IgD-negative memory B cell (primary cell): ENCODE measurements around the gene ACTN4. TPM values are rescaled to one million over a fixed set of nuclear protein-coding genes. Genes with fewer than 3 reads are reported as not detected.
A peak's percentile ranks its signal among the peaks of the same experiment; 100 is the strongest.

ENCODE experiments used
- H3K27ac Mint-ChIP-seq, 3 donors: one replicate each; pipeline ENCODE4 v1.8.0; 2020 to 2022; ENCODE audit warnings: mild to moderate bottlenecking in 3 of 3, mixed read lengths in 3 of 3, moderate library complexity in 1 of 3
- H3K27me3 Mint-ChIP-seq: one replicate; pipeline ENCODE4 v1.8.0; 2021; ENCODE audit warnings: mixed read lengths
- H3K36me3 Mint-ChIP-seq: one replicate; pipeline ENCODE4 v1.8.0; 2020; ENCODE audit warnings: mild to moderate bottlenecking, mixed read lengths
- H3K4me1 Mint-ChIP-seq, 3 donors: one replicate each; pipeline ENCODE4 v1.8.0; 2020 to 2022; ENCODE audit warnings: mixed read lengths in 3 of 3, mild to moderate bottlenecking in 1 of 3
- H3K4me3 Mint-ChIP-seq, 4 donors: one replicate each; pipeline ENCODE4 v1.8.0; 2020 to 2022; ENCODE audit warnings: mild to moderate bottlenecking in 4 of 4, mixed read lengths in 4 of 4, moderate library complexity in 3 of 4
- H3K9me3 Mint-ChIP-seq, 3 donors: one replicate each; pipeline ENCODE4 v1.8.0; 2020 to 2021; ENCODE audit warnings: mixed read lengths in 3 of 3, mild to moderate bottlenecking in 1 of 3
- polyA plus RNA-seq: library from polyadenylated mRNA; unstranded; fragments of 300-500 nt; fragmentation: Illumina TruSeq; gene quantifications from one replicate; pipeline ENCODE4 v1.2.3, GENCODE V29; 2021

The ACTN4 gene
- polyA plus RNA-seq, 1 donor from 2014 or later = 21.8 TPM

- H3K4me1 Mint-ChIP-seq = peaks cover 27 to 39% (median 29%) of the 10 kb centered on the region in 3 donors
- no peaks in the 10 kb centered on the region for H3K9me3 Mint-ChIP-seq
- H3K4me3 Mint-ChIP-seq = no peak overlapping the region
Observed at GRCh38 chr19:38697197-38697596, 49.7 kb downstream of the ACTN4 start.

GRCh38 chr19:38697641-38698071 is 50.2 kb downstream of the ACTN4 start:
- no peak overlapping the region for H3K27ac Mint-ChIP-seq
- peaks cover 23 to 35% (median 25%) of the 10 kb centered on the region in 3 donors for H3K4me1 Mint-ChIP-seq

More at GRCh38 chr19:38697197-38697596, 49.7 kb downstream of the ACTN4 start:
- Mint-ChIP-seq H3K27me3 (no peaks in the 10 kb centered on the region), H3K27ac (no peak overlapping the region), H3K36me3 (no peaks in the 10 kb centered on the region)

GRCh38 chr19:38698225-38699026 is 51.0 kb downstream of the ACTN4 start:
- no peaks in the 10 kb centered on the region for H3K9me3 Mint-ChIP-seq
- peak overlapping the region in 1 of 4 donors; percentile 41 for H3K4me3 Mint-ChIP-seq
- no peaks in the 10 kb centered on the region for H3K27me3 Mint-ChIP-seq
- H3K36me3 Mint-ChIP-seq = no peaks in the 10 kb centered on the region
- peak overlapping the region in 1 of 3 donors; percentile 42 for H3K27ac Mint-ChIP-seq
- peaks cover 19 to 27% (median 20%) of the 10 kb centered on the region in 3 donors for H3K4me1 Mint-ChIP-seq

More at GRCh38 chr19:38697641-38698071, 50.2 kb downstream of the ACTN4 start:
- no peaks in the 10 kb centered on the region for H3K9me3 Mint-ChIP-seq
- H3K36me3 Mint-ChIP-seq = no peaks in the 10 kb centered on the region
- no peak overlapping the region for H3K4me3 Mint-ChIP-seq
- H3K27me3 Mint-ChIP-seq = no peaks in the 10 kb centered on the region

- Mint-ChIP-seq H3K4me1 (peaks cover 14 to 22% (median 14%) of the 10 kb centered on the region in 3 donors), H3K9me3 (no peaks in the 10 kb centered on the region), H3K27me3 (no peaks in the 10 kb centered on the region), H3K36me3 (no peaks in the 10 kb centered on the region), H3K4me3 (no peak overlapping the region), H3K27ac (peak overlapping the region in 1 of 3 donors; percentile 32)
Observed at GRCh38 chr19:38699027-38699346, 51.5 kb downstream of the ACTN4 start.

GRCh38 chr19:38699647-38700349 is 52.3 kb downstream of the ACTN4 start:
- Mint-ChIP-seq H3K36me3 (no peaks in the 10 kb centered on the region), H3K4me1 (peaks cover 7 to 16% (median 7%) of the 10 kb centered on the region in 3 donors), H3K27me3 (no peaks in the 10 kb centered on the region), H3K27ac (peak overlapping the region in 1 of 3 donors; percentile 32), H3K9me3 (no peaks in the 10 kb centered on the region), H3K4me3 (peak overlapping the region in 2 of 4 donors; percentile 33 to 54)

GRCh38 chr19:38700350-38700901 is 53.0 kb downstream of the ACTN4 start:
- Mint-ChIP-seq H3K9me3 (no peaks in the 10 kb centered on the region), H3K4me1 (peaks cover 1 to 10% (median 1%) of the 10 kb centered on the region in 3 donors), H3K27me3 (no peaks in the 10 kb centered on the region), H3K27ac (no peak overlapping the region), H3K36me3 (no peaks in the 10 kb centered on the region), H3K4me3 (peak overlapping the region in 1 of 4 donors; percentile 33)

- no peaks in the 10 kb centered on the region for H3K36me3 Mint-ChIP-seq
- H3K27ac Mint-ChIP-seq = no peak overlapping the region
- no peaks in the 10 kb centered on the region for H3K27me3 Mint-ChIP-seq
- peak overlapping the region in 1 of 4 donors; percentile 75 for H3K4me3 Mint-ChIP-seq
- H3K9me3 Mint-ChIP-seq = no peaks in the 10 kb centered on the region
- peaks cover 0 to 5% (median 0%) of the 10 kb centered on the region in 3 donors for H3K4me1 Mint-ChIP-seq
Observed at GRCh38 chr19:38700902-38701454, 53.5 kb downstream of the ACTN4 start.

- H3K9me3 Mint-ChIP-seq = no peaks in the 10 kb centered on the region
- H3K27ac Mint-ChIP-seq = no peak overlapping the region
- H3K4me3 Mint-ChIP-seq = no peak overlapping the region
- peaks cover 0 to 2% (median 0%) of the 10 kb centered on the region in 3 donors for H3K4me1 Mint-ChIP-seq
- no peaks in the 10 kb centered on the region for H3K36me3 Mint-ChIP-seq
- no peaks in the 10 kb centered on the region for H3K27me3 Mint-ChIP-seq
Observed at GRCh38 chr19:38701455-38702063, 54.1 kb downstream of the ACTN4 start.

- Mint-ChIP-seq H3K27me3 (no peaks in the 10 kb centered on the region), H3K27ac (no peak overlapping the region), H3K4me1 (peaks cover 0 to 2% (median 0%) of the 10 kb centered on the region in 3 donors), H3K4me3 (no peak overlapping the region), H3K36me3 (no peaks in the 10 kb centered on the region), H3K9me3 (no peaks in the 10 kb centered on the region)
Observed at GRCh38 chr19:38702278-38702677, 54.8 kb downstream of the ACTN4 start.

GRCh38 chr19:38703509-38703908 is 56.1 kb downstream of the ACTN4 start:
- H3K9me3 Mint-ChIP-seq = no peaks in the 10 kb centered on the region
- H3K27ac Mint-ChIP-seq = peak overlapping the region in 1 of 3 donors; percentile 93
- H3K27me3 Mint-ChIP-seq = no peaks in the 10 kb centered on the region
- no peak overlapping the region for H3K4me3 Mint-ChIP-seq
- H3K36me3 Mint-ChIP-seq = no peaks in the 10 kb centered on the region
- no peaks in the 10 kb centered on the region for H3K4me1 Mint-ChIP-seq

GRCh38 chr19:38704488-38705026 is 57.1 kb downstream of the ACTN4 start:
- Mint-ChIP-seq H3K4me3 (no peak overlapping the region), H3K4me1 (no peaks in the 10 kb centered on the region), H3K9me3 (no peaks in the 10 kb centered on the region), H3K36me3 (no peaks in the 10 kb centered on the region), H3K27ac (no peak overlapping the region), H3K27me3 (no peaks in the 10 kb centered on the region)

GRCh38 chr19:38705197-38706019 is 58.0 kb downstream of the ACTN4 start:
- peak overlapping the region in 1 of 3 donors; percentile 50 for H3K27ac Mint-ChIP-seq
- H3K4me1 Mint-ChIP-seq = no peaks in the 10 kb centered on the region
- no peaks in the 10 kb centered on the region for H3K27me3 Mint-ChIP-seq
- no peaks in the 10 kb centered on the region for H3K9me3 Mint-ChIP-seq
- no peak overlapping the region for H3K4me3 Mint-ChIP-seq
- no peaks in the 10 kb centered on the region for H3K36me3 Mint-ChIP-seq

- Mint-ChIP-seq H3K27ac (no peak overlapping the region), H3K36me3 (no peaks in the 10 kb centered on the region), H3K27me3 (no peaks in the 10 kb centered on the region), H3K4me3 (peak overlapping the region in 1 of 4 donors; percentile 32), H3K9me3 (no peaks in the 10 kb centered on the region), H3K4me1 (no peaks in the 10 kb centered on the region)
Observed at GRCh38 chr19:38706792-38707511, 59.5 kb downstream of the ACTN4 start.
